ENCODE measurements around the gene CSNK1A1. TPM values are rescaled to one million over a fixed set of nuclear protein-coding genes. Genes with fewer than 3 reads are reported as not detected.

CSNK1A1 gene
- total RNA-seq, 1 experiment from 2014 or later = 263 TPM

- DNase-seq (ENCODE audit: low read depth, low spot score) = no peak
- Histone ChIP-seq H2AFZ (ENCODE audit: low read depth, low read length, poor library complexity, severe bottlenecking) (no peak overlapping the region), H3K9me3 (ENCODE audit: control insufficient read depth in 1 of 2, insufficient read depth in 1 of 2, low read depth in 1 of 2, low read length in 2 of 2) (no peaks in the 10 kb centered on the region), H3K4me2 (ENCODE audit: low read length) (no peak overlapping the region), H3K36me3 (ENCODE audit: control insufficient read depth in 1 of 2, insufficient read depth in 2 of 2, low read length in 2 of 2) (no peaks in the 10 kb centered on the region), H3K79me2 (ENCODE audit: insufficient read depth, low read length) (no peaks in the 10 kb centered on the region), H3K9ac (ENCODE audit: low read length) (no peak overlapping the region), H3K4me3 (replicated peaks in 1 of 2; ENCODE audit: low read depth in 1 of 2, low read length in 2 of 2) (no peak overlapping the region), H4K20me1 (ENCODE audit: insufficient read depth) (no peaks in the 10 kb centered on the region), H3K9me2 (ENCODE audit: insufficient read depth) (no peaks in the 10 kb centered on the region), H3K27me3 (ENCODE audit: insufficient read depth, low read length) (no peaks in the 10 kb centered on the region), H3K4me1 (ENCODE audit: control insufficient read depth in 1 of 2, insufficient read depth in 2 of 2, low read length in 2 of 2) (peaks cover 17 to 34% of the 10 kb centered on the region in 2 experiments), H3K27ac (ENCODE audit: low read depth, low read length) (no peak overlapping the region)
- POLR2A ChIA-PET = no interaction called here
- no TSS peak for BruUV-seq (replicated peaks)
- RAD21 ChIA-PET (ENCODE audit: low non-redundant PET in 1 of 2, low total read pairs in 2 of 2, uncharacterized antibody in 2 of 2, unreplicated experiment in 2 of 2) = no interaction called here
- CTCF ChIA-PET = interaction anchor here (0.7 kb wide), 1 partner anchor 40 kb away, joined by 3 read pairs; no protein-coding TSS in a partner anchor
- intact Hi-C loops (cut with micrococcal nuclease) = no loop called here
- TF ChIP-seq POLR2A (IDR thresholded peaks at IDR 0.05; ENCODE audit: borderline replicate concordance, extremely low read depth, insufficient read depth, insufficient read length) (no peak), SRF (IDR thresholded peaks at IDR 0.05; ENCODE audit: low read depth) (no peak), EZH2 (IDR thresholded peaks at IDR 0.05) (no peak), CEBPB (IDR thresholded peaks at IDR 0.05; ENCODE audit: low read depth) (no peak), RAD21 (IDR thresholded peaks at IDR 0.05; ENCODE audit: low read depth) (no peak), CBX3 (IDR thresholded peaks at IDR 0.05; ENCODE audit: low read depth) (no peak), EZH2phosphoT487 (IDR thresholded peaks at IDR 0.05; ENCODE audit: borderline replicate concordance) (no peak), ATF3 (IDR thresholded peaks at IDR 0.05) (no peak), ZNF274 (IDR thresholded peaks at IDR 0.05; ENCODE audit: low read depth, low read length) (no peak), SP1 (IDR thresholded peaks at IDR 0.05; ENCODE audit: low read depth) (no peak), TCF7L2 (IDR thresholded peaks at IDR 0.05; ENCODE audit: borderline replicate concordance, extremely low read depth, insufficient read depth, insufficient read length) (no peak), FOSL1 (IDR thresholded peaks at IDR 0.05; ENCODE audit: low read depth) (no peak)
- TF ChIP-seq, protein P1, sequence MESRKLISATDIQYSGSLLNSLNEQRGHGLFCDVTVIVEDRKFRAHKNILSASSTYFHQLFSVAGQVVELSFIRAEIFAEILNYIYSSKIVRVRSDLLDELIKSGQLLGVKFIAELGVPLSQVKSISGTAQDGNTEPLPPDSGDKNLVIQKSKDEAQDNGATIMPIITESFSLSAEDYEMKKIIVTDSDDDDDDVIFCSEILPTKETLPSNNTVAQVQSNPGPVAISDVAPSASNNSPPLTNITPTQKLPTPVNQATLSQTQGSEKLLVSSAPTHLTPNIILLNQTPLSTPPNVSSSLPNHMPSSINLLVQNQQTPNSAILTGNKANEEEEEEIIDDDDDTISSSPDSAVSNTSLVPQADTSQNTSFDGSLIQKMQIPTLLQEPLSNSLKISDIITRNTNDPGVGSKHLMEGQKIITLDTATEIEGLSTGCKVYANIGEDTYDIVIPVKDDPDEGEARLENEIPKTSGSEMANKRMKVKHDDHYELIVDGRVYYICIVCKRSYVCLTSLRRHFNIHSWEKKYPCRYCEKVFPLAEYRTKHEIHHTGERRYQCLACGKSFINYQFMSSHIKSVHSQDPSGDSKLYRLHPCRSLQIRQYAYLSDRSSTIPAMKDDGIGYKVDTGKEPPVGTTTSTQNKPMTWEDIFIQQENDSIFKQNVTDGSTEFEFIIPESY (IDR thresholded peaks at IDR 0.05; ENCODE audit: extremely low read depth, insufficient replicate concordance, low read length) = no peak
- TF ChIP-seq, protein P2, sequence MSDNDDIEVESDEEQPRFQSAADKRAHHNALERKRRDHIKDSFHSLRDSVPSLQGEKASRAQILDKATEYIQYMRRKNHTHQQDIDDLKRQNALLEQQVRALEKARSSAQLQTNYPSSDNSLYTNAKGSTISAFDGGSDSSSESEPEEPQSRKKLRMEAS (IDR thresholded peaks at IDR 0.05) = no peak
- TF ChIP-seq, protein P3, sequence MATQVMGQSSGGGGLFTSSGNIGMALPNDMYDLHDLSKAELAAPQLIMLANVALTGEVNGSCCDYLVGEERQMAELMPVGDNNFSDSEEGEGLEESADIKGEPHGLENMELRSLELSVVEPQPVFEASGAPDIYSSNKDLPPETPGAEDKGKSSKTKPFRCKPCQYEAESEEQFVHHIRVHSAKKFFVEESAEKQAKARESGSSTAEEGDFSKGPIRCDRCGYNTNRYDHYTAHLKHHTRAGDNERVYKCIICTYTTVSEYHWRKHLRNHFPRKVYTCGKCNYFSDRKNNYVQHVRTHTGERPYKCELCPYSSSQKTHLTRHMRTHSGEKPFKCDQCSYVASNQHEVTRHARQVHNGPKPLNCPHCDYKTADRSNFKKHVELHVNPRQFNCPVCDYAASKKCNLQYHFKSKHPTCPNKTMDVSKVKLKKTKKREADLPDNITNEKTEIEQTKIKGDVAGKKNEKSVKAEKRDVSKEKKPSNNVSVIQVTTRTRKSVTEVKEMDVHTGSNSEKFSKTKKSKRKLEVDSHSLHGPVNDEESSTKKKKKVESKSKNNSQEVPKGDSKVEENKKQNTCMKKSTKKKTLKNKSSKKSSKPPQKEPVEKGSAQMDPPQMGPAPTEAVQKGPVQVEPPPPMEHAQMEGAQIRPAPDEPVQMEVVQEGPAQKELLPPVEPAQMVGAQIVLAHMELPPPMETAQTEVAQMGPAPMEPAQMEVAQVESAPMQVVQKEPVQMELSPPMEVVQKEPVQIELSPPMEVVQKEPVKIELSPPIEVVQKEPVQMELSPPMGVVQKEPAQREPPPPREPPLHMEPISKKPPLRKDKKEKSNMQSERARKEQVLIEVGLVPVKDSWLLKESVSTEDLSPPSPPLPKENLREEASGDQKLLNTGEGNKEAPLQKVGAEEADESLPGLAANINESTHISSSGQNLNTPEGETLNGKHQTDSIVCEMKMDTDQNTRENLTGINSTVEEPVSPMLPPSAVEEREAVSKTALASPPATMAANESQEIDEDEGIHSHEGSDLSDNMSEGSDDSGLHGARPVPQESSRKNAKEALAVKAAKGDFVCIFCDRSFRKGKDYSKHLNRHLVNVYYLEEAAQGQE (IDR thresholded peaks at IDR 0.05; ENCODE audit: low read depth) = no peak
- no peak for ATAC-seq
Observed at GRCh38 chr5:149481485-149481884, 69.8 kb downstream of the CSNK1A1 start.
